Gastroesophageal sphincter (tissue), 4 donors: ENCODE results near the gene SDE2. TPM values are rescaled to one million over a fixed set of nuclear protein-coding genes. Genes with fewer than 3 reads are reported as not detected.

Experiments used
- ATAC-seq: fragments of 150-250 bp; one replicate; pipeline ENCODE4 v1.9.1; 2016; ENCODE audit warnings: mild to moderate bottlenecking, moderate library complexity
- H3K27ac ChIP-seq, 4 donors: fragments of 200-600 bp; sonication (generic) in 3 of 4; 1 replicate in 3 of 4; 2 replicates in 1 of 4; pipeline ENCODE4 v1.5.1; 2016 to 2019
- H3K27me3 ChIP-seq: fragments of 200-600 bp; sonication (generic); one replicate; pipeline ENCODE4 v1.5.1; 2019
- H3K36me3 ChIP-seq, 2 donors: fragments of 200-600 bp; sonication (generic); one replicate each; pipeline ENCODE4 v1.5.1; 2019; ENCODE audit warnings: control low read depth in 1 of 2
- H3K4me1 ChIP-seq, 3 donors: fragments of 200-600 bp; sonication (generic); 1 replicate in 2 of 3; 2 replicates in 1 of 3; pipeline ENCODE4 v1.5.1; 2016 to 2019; ENCODE audit warnings: control low read depth in 2 of 3
- H3K4me3 ChIP-seq, 2 donors: fragments of 200-600 bp; sonication (generic); one replicate each; pipeline ENCODE4 v1.5.1; 2019; ENCODE audit warnings: mild to moderate bottlenecking in 1 of 2, moderate library complexity in 1 of 2
- H3K9me3 ChIP-seq, 3 donors: fragments of 200-600 bp; sonication (generic); one replicate each; pipeline ENCODE4 v1.5.1; 2017 to 2019; ENCODE audit warnings: control low read depth in 2 of 3
- EP300 ChIP-seq: sonication (generic); formaldehyde crosslinking; IDR thresholded peaks from one replicate; pipeline ENCODE4 v1.6.1; 2017; ENCODE audit warnings: antibody characterized with exemption, mild to moderate bottlenecking
- POLR2A ChIP-seq, 2 donors: fragments of 450-650 bp; IDR thresholded peaks; one replicate each; pipeline ENCODE4 v1.6.1; 2017; ENCODE audit warnings: antibody characterized with exemption in 2 of 2, mild to moderate bottlenecking in 2 of 2, moderate library complexity in 1 of 2
- POLR2AphosphoS5 ChIP-seq: sonication (generic); formaldehyde crosslinking; IDR thresholded peaks from one replicate; pipeline ENCODE4 v1.6.1; 2017; ENCODE audit warnings: antibody characterized with exemption
- WGBS, 2 donors: methylation state at CpG; one replicate each; pipeline ENCODE4 v1.1.5; 2018; ENCODE audit warnings: low coverage in 1 of 2; 5-methylcytosine and 5-hydroxymethylcytosine counted together
- total RNA-seq, 4 donors: library from RNA; depleted of rRNA; stranded (reverse); fragments of >200 nt; gene quantifications; one replicate each; pipeline ENCODE4 v1.1.0, GENCODE V29; 2016
- TF ChIP-seq, protein P1 (sequence below), 4 experiments: fragments of 200-600 bp in 2 of 4; fragments of 450-650 bp in 2 of 4; sonication (generic) in 1 of 4; IDR thresholded peaks; one replicate each; pipeline ENCODE4 v1.5.1; 2017 to 2019; ENCODE audit warnings: antibody characterized with exemption in 4 of 4, mild to moderate bottlenecking in 2 of 4, moderate library complexity in 2 of 4

Gene SDE2
- total RNA-seq, 4 donors from 2014 or later: 15.9 to 23.2 (median 21.2) TPM

DNA sequence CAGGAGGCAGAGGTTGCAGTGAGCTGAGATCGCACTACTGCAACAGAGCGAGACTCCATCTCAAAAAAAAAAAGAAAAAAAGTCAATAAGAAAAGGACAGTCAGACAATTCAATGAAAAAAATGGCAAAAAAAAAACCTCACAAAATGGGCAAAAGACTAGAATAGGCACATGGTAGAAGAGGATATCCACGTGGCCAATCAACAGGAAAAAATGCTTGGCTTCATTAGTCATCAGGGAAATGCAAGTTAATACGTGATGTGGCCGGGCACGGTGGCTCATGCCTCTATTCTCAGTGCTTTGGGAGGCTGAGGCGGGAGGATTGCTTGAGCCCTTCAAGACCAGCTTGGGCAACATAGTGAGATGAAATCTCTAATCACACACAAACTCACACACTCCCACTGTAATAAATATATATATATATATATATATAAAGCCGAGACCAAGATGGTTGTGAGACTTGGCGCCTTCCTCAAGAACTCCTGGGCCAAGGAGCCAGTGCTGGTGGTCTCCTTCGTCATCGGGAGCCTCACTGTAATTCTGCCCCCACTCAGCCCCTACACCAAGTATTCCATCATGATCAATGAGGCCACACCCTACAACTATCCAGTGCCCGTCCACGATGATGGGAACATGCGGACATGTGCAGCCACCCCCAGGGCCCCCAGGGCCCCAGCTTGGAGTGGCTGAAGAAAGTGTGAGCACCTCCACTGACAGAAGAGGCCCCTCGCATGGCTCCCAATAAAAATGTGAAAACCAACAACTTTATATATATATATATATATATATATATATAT, 35.2 kb downstream of the SDE2 start:
- Histone ChIP-seq H3K9me3 (no peaks in the 10 kb centered on the region), H3K4me3 (no peak overlapping the region), H3K27ac (no peak overlapping the region), H3K27me3 (peaks cover 21% of the 10 kb centered on the region), H3K36me3 (no peaks in the 10 kb centered on the region), H3K4me1 (peaks cover 0 to 3% (median 0%) of the 10 kb centered on the region in 3 donors)
- no peak for ATAC-seq
- 84 to 86% methylated on average over 5 to 12 of the region's 15 CpGs for WGBS, 2 donors
- TF ChIP-seq EP300 (no peak), POLR2A (IDR thresholded peaks at IDR 0.05) (no peak), POLR2AphosphoS5 (no peak)
- TF ChIP-seq, protein P1, sequence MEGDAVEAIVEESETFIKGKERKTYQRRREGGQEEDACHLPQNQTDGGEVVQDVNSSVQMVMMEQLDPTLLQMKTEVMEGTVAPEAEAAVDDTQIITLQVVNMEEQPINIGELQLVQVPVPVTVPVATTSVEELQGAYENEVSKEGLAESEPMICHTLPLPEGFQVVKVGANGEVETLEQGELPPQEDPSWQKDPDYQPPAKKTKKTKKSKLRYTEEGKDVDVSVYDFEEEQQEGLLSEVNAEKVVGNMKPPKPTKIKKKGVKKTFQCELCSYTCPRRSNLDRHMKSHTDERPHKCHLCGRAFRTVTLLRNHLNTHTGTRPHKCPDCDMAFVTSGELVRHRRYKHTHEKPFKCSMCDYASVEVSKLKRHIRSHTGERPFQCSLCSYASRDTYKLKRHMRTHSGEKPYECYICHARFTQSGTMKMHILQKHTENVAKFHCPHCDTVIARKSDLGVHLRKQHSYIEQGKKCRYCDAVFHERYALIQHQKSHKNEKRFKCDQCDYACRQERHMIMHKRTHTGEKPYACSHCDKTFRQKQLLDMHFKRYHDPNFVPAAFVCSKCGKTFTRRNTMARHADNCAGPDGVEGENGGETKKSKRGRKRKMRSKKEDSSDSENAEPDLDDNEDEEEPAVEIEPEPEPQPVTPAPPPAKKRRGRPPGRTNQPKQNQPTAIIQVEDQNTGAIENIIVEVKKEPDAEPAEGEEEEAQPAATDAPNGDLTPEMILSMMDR (IDR thresholded peaks at IDR 0.05): no peak

DNA sequence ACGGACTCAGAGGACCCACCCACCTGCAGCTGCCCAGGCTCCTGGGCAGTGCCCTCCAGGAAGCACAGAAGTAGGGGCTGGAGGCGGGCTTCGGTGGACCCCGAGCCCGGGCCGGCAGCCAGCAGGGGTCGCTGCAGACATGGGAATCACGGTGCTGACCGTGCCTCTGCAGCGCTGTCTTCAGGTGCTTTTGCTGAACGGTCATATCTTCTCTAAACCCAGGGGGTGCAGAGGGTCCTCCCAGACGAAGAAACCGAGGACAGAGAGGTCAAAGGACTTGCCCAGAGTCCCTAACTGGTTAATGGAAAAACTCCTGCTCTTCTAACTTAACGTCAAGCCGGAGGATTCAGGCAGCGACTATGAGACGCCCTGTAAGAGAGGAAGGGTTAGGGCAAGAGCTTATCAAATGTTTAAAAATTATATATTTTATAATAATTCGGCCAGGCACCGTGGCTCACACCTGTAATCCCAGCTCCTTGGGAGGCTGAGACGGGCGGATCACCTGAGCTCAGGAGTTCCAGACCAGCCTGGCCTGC, 36.6 kb downstream of the SDE2 start:
- Histone ChIP-seq H3K9me3 (no peaks in the 10 kb centered on the region), H3K36me3 (no peaks in the 10 kb centered on the region), H3K4me1 (peaks cover 0 to 3% (median 0%) of the 10 kb centered on the region in 3 donors), H3K27ac (no peak overlapping the region), H3K4me3 (no peak overlapping the region), H3K27me3 (peaks cover 21% of the 10 kb centered on the region)
- no peak for ATAC-seq
- TF ChIP-seq EP300 (no peak), POLR2AphosphoS5 (no peak), POLR2A (IDR thresholded peaks at IDR 0.05) (no peak)
- TF ChIP-seq, protein P1 (IDR thresholded peaks at IDR 0.05): peak in 2 of 4 experiments; percentile 16 to 58
- 28 to 70% methylated on average over 6 to 15 of the region's 21 CpGs for WGBS, 2 donors

DNA sequence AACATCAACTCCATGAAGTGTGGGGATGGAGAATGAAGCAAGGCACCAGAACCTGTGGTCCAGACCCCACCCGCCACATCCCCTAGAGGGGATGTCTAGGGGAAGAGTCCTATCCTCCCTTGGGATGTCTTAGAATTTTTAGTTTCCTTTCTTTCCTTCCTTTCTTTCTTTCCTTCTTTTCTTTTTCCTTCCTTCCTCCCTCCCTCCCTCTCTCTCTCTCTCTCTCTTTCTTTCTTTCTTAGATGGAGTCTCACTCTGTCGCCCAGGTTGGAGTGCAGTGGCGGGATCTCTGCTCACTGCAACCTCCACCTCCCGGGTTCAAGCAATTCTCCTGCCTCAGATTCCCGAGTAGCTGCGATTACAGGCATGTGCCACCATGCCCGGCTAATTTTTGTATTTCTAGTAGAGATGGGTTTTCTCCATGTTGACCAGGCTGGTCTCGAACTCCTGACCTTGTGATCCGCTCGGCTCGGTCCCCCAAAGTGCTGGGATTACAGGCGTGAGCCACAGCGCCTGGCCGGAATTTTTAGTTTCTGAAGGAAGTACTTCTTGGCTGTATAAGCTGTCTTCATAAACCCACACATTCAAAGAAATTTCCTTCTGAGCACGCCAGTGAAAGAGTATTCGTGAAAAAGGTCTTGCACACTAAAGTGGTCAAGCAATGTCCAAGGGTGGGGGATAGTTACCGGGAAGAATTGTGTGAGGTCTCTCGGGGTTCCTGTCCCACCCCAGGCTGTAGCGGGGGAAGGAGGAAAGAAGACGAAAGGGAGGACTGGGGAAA, 37.3 kb downstream of the SDE2 start:
- Histone ChIP-seq H3K9me3 (no peaks in the 10 kb centered on the region), H3K27ac (no peak overlapping the region), H3K27me3 (peaks cover 21% of the 10 kb centered on the region), H3K4me1 (peaks cover 0 to 3% (median 0%) of the 10 kb centered on the region in 3 donors), H3K4me3 (no peak overlapping the region), H3K36me3 (no peaks in the 10 kb centered on the region)
- no peak for TF ChIP-seq POLR2A (IDR thresholded peaks at IDR 0.05)
- TF ChIP-seq POLR2AphosphoS5: no peak
- TF ChIP-seq EP300: no peak
- TF ChIP-seq, protein P1 (IDR thresholded peaks at IDR 0.05): no peak
- no peak for ATAC-seq
- 46 to 61% methylated on average over 4 to 10 of the region's 20 CpGs for WGBS, 2 donors

DNA sequence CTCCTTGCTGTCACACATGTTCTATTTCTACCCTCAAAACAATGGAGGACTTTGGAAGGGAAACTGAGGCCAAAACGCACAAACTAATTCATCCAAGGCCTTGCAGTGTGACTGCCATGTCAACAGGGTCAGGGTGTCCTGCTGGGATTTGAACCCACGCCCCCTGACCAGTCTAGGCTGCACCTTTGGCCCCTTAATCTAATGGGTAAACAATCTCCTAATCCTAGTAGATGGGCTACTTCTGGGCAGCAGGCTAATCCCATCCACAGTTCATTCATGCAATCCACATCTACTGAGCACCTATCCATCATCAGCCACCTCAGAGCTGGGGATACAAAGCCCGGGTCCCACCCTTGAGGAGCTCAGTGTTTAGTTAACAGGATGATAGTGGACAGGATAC, 41.1 kb downstream of the SDE2 start:
- ATAC-seq: no peak
- Histone ChIP-seq H3K27ac (no peak overlapping the region), H3K27me3 (peaks cover 21% of the 10 kb centered on the region), H3K9me3 (no peaks in the 10 kb centered on the region), H3K4me3 (no peak overlapping the region), H3K36me3 (no peaks in the 10 kb centered on the region), H3K4me1 (peaks cover 0 to 3% (median 0%) of the 10 kb centered on the region in 3 donors)
- TF ChIP-seq, protein P1 (IDR thresholded peaks at IDR 0.05): no peak
- TF ChIP-seq POLR2AphosphoS5 (no peak), EP300 (no peak), POLR2A (IDR thresholded peaks at IDR 0.05) (no peak)
- WGBS, 2 donors: 40 to 69% methylated on average over 1 to 3 of the region's 3 CpGs
